SK-N-SH (cell line): ENCODE data around the gene CNFN.

ENCODE experiments used
- CHD2 ChIP-seq: fragments of 150-350 bp; IDR thresholded peaks from 2 replicates; pipeline ENCODE4 v1.6.1; 2018; ENCODE audit warnings: low read length; ENCODE audit not compliant: partially characterized antibody
- GABPA ChIP-seq: IDR thresholded peaks from 2 replicates; pipeline ENCODE4 v1.4.0; 2012; ENCODE audit warnings: low read depth, mild to moderate bottlenecking
- GATA2 ChIP-seq: sonication (generic); formaldehyde crosslinking; IDR thresholded peaks from 2 replicates; pipeline ENCODE4 v1.5.0; 2020; ENCODE audit warnings: mild to moderate bottlenecking, missing genetic modification reagents
- JUND ChIP-seq: IDR thresholded peaks from 2 replicates; pipeline ENCODE4 v1.4.0; 2012
- MAX ChIP-seq: IDR thresholded peaks from 2 replicates; pipeline ENCODE4 v1.4.0; 2012; ENCODE audit warnings: low read depth
- NRF1 ChIP-seq: IDR thresholded peaks from 2 replicates; pipeline ENCODE4 v1.6.1; 2012; ENCODE audit warnings: low read depth, mild to moderate bottlenecking, low read length
- POLR2AphosphoS5 ChIP-seq: IDR thresholded peaks from 2 replicates; pipeline ENCODE4 v1.6.1; 2012; ENCODE audit warnings: low read depth, low read length
- RAD21 ChIP-seq: IDR thresholded peaks from 2 replicates; pipeline ENCODE4 v1.6.1; 2012; ENCODE audit warnings: mild to moderate bottlenecking, low read length
- RFX5 ChIP-seq: IDR thresholded peaks from 2 replicates; pipeline ENCODE4 v1.6.1; 2012; ENCODE audit warnings: mild to moderate bottlenecking, improper control_type of control experiment, low read length
- TAF1 ChIP-seq: IDR thresholded peaks from 2 replicates; pipeline ENCODE4 v1.6.1; 2012; ENCODE audit warnings: low read depth, mild to moderate bottlenecking, low read length, moderate library complexity, borderline replicate concordance
- TCF12 ChIP-seq: IDR thresholded peaks from 2 replicates; pipeline ENCODE4 v1.4.0; 2012
- YY1 ChIP-seq: IDR thresholded peaks from 2 replicates; pipeline ENCODE4 v1.4.0; 2012; ENCODE audit warnings: low read depth, mild to moderate bottlenecking
- TF ChIP-seq, protein P1 (sequence below): fragments of 200-600 bp; sonication (generic); IDR thresholded peaks from 2 replicates; pipeline ENCODE4 v1.6.1; 2017; ENCODE audit warnings: antibody characterized with exemption, mild to moderate bottlenecking, moderate library complexity
- TF ChIP-seq, protein P2 (sequence below): fragments of 150-350 bp; IDR thresholded peaks from 2 replicates; pipeline ENCODE4 v1.6.1; 2017; ENCODE audit warnings: antibody characterized with exemption, low read length, low read depth, borderline replicate concordance

DNA sequence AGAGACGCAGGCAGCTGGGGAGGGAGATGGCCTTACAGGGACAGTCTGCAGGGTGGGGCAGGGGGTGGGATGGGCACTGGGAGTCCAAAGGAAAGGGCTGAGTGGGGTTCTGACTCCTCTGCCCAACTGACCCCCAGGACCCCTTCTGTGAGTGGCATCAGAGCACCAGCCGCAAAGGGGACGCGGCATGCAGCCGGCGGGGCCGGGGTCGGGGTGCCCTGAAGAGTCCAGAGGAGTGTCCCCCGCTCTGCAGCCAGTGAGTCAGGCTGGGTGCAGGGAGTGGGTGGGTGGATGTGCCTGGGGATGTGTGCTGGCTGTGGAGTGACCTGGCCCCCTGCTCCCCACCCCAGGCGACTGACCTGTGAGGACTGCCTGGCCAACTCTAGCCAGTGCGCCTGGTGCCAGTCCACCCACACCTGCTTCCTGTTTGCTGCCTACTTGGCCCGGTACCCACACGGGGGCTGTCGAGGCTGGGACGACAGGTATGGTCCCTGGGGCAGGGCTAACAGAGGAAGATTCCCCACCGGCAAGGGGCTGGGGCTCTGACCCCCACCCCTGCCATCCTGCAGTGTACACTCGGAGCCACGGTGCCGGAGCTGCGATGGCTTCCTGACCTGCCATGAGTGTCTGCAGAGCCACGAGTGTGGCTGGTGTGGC lies 38.9 kb downstream of the CNFN start:
- no peak for TF ChIP-seq POLR2AphosphoS5
- no peak for TF ChIP-seq TAF1
- TF ChIP-seq, protein P1, sequence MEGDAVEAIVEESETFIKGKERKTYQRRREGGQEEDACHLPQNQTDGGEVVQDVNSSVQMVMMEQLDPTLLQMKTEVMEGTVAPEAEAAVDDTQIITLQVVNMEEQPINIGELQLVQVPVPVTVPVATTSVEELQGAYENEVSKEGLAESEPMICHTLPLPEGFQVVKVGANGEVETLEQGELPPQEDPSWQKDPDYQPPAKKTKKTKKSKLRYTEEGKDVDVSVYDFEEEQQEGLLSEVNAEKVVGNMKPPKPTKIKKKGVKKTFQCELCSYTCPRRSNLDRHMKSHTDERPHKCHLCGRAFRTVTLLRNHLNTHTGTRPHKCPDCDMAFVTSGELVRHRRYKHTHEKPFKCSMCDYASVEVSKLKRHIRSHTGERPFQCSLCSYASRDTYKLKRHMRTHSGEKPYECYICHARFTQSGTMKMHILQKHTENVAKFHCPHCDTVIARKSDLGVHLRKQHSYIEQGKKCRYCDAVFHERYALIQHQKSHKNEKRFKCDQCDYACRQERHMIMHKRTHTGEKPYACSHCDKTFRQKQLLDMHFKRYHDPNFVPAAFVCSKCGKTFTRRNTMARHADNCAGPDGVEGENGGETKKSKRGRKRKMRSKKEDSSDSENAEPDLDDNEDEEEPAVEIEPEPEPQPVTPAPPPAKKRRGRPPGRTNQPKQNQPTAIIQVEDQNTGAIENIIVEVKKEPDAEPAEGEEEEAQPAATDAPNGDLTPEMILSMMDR = no peak
- TF ChIP-seq GABPA = no peak
- TF ChIP-seq RFX5 = no peak
- TF ChIP-seq, protein P2, sequence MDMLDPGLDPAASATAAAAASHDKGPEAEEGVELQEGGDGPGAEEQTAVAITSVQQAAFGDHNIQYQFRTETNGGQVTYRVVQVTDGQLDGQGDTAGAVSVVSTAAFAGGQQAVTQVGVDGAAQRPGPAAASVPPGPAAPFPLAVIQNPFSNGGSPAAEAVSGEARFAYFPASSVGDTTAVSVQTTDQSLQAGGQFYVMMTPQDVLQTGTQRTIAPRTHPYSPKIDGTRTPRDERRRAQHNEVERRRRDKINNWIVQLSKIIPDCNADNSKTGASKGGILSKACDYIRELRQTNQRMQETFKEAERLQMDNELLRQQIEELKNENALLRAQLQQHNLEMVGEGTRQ = no peak
- TF ChIP-seq YY1 = no peak
- no peak for TF ChIP-seq GATA2 (CRISPR knock-in tag)
- TF ChIP-seq NRF1 = no peak
- no peak for TF ChIP-seq RAD21
- no peak for TF ChIP-seq CHD2
- TF ChIP-seq TCF12 = no peak
- no peak for TF ChIP-seq JUND
- no peak for TF ChIP-seq MAX
